GM20431 (cell line): Measurements from ENCODE around the gene HEPN1.

Source experiments
- in situ Hi-C: fragments of 300-500 bp; cut with MseI, MboI; formaldehyde crosslinking; loops from one replicate; pipeline ENCODE4 v1.15.0; 2020; ENCODE audit warnings: low sequenced_read_pairs; ENCODE audit not compliant: unreplicated experiment

Gene HEPN1

DNA sequence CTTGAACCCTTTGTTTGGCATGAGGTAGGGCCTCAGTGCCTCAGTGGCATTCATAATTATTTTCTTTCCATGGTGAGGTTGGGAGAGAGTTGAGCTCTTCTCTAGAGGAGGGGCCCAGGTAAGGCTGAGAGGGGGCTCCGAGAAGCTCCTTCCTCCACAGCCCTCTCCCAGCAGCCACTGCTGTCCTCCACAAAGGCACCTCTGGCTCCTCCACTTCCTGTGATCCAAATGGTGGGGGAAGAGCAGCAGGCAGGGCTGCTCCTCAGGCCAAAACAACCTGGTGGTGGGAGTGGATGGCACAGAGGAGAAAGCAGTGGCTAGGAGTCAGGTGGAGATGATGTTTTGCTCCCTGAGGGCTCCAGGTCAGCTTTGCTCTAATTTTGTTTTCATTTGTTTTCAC, 34.7 kb upstream of the HEPN1 start:
- in situ Hi-C loops = no loop called here

DNA sequence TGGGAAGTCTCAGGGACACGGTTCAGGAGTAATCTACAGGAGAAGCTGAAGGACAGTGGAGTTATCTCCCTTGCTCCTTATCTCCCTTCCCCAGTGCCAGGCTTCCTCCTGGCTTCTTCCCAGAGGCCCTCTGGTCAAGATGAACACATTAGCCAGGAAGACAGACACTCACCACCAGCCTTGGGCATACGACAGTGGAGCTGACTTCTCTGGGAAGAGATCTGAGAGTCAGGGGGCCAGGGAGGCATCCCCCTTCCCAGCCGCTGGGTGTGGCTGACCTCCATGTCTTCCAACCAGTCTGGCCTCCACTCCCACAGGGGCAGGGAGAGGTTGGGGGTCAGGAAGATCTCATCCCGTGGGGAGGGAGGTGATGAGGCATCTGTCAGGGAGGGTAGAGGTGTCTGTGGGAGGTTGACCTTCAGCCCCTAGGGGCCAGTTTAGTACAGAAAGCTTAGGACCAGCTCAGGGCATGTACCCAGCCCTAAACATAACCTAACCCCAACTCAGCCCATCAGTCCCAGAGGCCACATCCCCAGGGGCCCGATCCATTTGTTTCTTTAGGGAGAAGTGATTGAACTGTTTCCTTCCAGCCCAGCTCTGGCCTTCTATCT, 34.1 kb upstream of the HEPN1 start:
- in situ Hi-C loops = no loop called here

DNA sequence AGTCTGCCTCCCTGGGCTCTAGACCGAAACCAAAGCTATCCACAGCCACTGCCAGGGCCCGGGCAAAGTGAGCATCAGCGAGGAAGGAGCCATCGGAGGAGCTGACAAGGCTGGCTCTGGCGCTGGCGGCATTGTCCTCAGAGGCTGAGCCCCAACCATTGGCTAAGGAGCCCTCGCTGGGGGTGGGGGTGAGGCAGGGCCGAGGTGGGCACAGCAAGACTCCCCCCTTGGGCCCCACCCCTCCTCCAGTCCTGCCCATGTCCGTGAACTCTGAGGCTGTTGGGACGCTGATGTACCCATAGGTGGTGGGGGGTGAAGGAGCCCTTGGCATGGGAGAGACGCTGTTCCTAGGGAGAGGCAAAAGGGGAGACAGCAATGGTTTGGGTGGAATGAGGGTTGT, 32.6 kb upstream of the HEPN1 start:
- in situ Hi-C loops = no loop called here

DNA sequence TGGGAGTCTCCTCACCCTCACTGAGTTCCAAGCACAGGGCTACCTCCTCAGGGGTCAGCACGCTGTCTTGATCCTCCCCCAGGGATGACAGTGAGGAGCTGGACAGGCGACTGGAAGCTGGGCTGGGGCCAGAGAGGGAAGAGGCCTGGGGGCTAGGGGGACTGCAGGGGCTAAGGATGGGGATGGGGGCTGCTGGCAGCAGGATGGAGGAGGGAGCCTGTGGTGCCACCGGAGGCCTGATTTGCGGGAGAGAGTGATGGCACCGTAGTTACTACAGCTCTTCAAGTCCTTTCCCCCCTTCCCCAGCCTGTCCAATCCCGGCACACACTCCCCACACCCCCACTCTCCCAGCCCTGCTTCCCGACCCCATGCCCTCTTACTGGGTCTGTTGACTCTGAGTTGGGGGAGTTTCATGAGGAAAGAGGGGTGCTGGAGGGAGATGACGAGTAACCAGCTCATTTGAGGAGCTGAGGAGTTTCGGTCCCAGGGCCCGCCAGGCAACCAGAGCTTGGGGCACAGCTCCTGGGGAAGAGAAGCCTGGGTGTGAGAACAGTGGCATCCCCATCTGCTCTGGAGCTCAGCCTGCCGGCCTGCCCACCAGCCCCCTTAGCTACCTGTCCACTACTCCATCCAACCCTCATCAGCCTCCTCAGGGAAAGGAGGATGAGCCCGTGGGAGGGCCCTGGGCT, 31.9 kb upstream of the HEPN1 start:
- in situ Hi-C loops = no loop called here

DNA sequence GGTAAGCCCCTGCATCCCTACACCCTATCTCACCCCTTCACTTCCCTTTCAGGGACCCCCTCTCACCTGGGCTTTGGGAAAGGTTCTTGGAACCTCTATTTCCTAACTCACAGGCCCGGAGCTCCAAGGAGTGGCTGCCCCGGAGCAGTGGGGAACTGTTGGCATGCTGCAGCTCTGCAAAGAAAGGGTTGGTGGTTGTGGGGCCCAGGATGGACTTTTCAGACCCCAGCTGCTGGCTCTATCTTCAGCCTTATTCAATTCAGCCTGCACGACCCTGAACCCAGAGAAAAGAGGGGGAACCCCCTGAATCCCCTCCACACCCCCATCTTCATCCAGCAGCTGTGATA, 31.4 kb upstream of the HEPN1 start:
- in situ Hi-C loops = no loop called here

DNA sequence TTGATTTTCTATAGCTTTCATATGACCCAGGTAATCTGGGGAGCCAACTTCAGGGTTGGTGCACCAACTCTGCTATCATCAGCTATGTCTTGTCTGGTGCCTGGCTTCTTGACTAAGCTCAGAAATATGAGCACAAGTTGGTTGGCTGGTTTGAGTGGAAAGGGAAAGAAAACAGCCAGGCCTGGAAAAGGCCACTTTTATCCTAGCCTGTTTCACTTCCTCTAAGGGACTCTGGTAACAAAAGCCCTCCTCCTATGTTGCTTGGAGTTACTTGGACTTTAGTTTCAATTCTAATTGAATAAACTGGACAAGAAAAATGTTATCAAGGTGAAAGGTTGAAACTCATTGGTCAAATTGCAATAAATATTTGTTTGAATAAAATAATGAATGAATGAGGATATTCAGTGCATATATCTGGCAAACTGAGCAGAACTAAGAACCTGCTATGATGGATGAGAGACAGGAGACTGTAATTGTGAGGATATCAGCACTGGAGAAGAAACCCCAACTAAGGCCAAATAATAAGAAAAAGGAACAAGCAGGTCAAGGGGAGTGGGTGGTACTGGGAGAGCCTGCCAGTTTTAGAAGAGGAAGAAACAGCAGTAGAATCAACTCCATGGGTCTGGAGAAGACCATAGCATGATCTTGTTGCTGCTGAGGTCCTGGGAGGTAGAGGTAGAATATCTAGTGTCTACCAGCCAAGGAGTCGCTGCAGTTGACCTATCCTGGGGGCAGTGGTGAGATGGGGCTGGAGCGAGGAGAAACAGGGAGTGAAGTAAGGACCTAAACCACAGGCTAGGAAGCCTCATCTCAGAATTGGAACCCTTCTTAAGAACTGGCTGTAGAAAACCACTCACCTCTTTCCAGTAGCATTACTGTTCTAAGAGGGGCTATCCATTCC, 29.6 kb upstream of the HEPN1 start:
- in situ Hi-C loops = no loop called here

DNA sequence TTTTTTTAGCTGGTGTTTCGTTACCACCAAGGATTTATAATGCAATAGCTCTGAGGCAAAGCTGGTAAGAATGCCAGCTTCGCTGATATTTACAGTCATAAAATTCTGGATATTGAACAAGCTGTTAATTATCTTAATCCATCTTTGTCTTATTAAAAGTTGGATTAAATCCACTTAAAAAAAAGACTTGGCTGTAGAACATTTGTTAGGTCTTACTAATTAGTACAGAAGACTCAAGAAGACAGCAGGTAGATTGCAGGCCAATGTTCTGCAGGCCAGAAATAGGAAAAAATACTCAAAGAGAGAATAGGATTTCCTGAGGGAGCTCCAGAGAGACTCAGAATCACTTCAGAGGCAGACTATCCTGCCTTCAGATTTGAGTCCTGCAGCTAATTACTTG, 28.9 kb upstream of the HEPN1 start:
- in situ Hi-C loops = no loop called here

GRCh38 chr11:124890683-124891372, 28.2 kb upstream of the HEPN1 start:
- in situ Hi-C loops = no loop called here

GRCh38 chr11:124891373-124891861, 27.6 kb upstream of the HEPN1 start:
- in situ Hi-C loops = no loop called here

GRCh38 chr11:124892146-124892545, 26.9 kb upstream of the HEPN1 start:
- in situ Hi-C loops = no loop called here

DNA sequence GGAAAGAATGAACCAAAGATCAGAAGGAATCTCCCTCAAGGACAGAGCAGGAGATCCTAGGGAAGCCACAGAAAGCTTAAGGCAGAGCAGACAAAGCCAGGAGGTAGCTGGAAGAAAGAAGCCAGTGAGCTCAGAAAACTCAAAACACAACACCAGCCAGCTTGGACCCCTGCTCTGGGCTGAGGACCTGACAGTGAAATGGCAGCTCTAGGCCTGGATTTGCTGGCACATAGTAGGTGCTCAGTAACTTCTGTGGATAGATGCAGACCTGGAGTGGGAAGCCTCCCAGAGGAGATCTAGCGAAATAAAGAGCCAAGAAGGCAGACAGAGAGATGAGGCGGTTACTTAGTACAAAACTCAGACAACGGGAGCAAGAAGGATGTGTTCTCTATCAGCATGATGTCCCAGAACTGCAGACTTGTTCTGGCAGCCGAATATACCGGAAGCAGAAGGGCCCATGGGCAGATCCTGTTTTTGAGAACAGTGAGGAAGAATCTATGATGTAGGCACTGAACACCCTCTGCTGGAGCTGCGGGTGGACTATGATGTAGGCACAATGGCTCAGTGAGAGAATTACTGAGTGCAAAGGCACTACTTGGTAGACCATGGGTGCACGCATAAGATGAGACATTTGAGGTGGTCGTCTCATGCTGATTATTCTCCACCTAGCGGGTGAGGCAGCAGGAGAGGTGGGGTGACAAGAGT, 26.1 kb upstream of the HEPN1 start:
- in situ Hi-C loops = no loop called here

GRCh38 chr11:124893781-124894401, 25.2 kb upstream of the HEPN1 start:
- in situ Hi-C loops = no loop called here

DNA sequence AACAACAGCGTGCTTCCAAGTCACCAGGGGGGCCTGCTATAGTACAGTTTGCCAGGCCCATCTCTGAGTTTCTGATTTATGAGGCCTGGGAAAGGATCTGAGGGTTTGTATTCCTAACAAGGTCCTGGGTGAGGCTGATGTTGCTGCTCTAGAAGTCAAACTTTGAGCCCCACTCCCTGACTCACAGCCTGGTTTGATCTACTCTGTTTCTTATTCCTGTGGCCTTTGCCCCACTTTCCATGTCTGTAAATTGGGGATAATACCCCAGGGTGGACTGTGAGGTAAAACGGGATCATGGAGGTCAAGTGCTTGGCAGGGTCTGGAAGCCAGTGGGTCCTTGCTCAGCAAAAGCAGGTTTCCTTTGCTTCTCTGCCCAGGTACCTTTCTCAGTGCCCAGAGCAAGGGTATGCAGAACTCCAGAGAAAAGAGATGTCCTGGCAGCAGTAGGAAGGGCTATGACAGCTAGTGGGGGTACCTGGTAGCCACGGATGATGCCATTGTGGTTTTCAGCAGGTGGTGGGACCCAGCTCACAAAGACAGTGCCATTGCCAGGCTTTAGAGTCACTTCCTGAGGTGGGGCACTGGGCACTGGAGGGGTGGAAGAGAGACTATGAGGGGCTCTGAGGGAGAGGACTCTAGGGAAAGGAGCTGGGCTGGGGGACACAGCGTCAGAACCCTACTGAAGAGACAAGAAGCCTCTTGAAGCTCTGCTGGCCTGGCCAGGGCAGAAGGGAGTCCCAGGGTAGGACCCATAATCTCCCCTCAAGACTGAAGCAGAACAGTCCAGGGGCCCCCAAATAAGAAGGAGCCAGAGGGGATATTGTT, 24.2 kb upstream of the HEPN1 start:
- in situ Hi-C loops = no loop called here

GRCh38 chr11:124895471-124895971, 23.5 kb upstream of the HEPN1 start:
- in situ Hi-C loops = no loop called here

GRCh38 chr11:124896071-124896750, 22.8 kb upstream of the HEPN1 start:
- in situ Hi-C loops = no loop called here

DNA sequence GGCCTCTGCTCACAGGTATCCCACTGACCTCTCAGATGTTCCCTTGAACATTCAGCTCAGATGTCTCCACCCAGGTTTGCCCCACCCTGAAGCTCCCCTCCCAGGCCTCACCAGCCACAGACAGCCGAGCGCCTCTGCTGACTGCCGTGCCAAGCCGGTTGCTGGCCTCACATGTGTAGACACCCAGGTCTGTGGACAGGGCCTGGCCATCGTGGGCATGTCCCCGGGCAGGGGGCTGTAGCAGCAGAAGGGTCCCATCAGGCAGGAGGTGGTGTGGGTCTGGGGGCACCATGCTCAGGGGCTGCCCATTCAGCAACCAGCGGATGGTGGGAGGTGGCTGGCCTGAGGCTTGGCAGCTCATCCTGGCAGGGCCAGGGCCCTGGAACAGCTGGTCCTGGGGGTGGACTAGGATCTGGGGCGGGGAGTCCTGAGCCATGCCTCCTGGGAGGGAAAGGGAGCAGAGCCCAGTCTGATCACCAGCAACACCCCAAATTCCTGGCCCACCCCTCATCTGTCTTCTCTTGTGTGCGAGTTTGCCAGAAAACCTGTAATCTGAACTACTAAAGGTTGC, 22.1 kb upstream of the HEPN1 start:
- in situ Hi-C loops = no loop called here

- in situ Hi-C loops = no loop called here
Observed at GRCh38 chr11:124897674-124898262, 21.3 kb upstream of the HEPN1 start, which contains the start of gene ROBO4. TSS of gene ROBO4 (minus strand) at chr11:124897865. CDS start at chr11:124897795, 70 bp downstream.
